ENCODE measurements around the gene DDX56. TPM values are rescaled to one million over a fixed set of nuclear protein-coding genes. Genes with fewer than 3 reads are reported as not detected.

DDX56 gene
- total and polyA plus RNA-seq, 9 of the 15 experiments (the other 6 are each of a cell fraction or from before 2014, with no cell fraction given), result 33.0 to 145 (median 102) TPM

GRCh38 chr7:44520574-44520973 is 53.1 kb downstream of the DDX56 start:
- CTCF ChIA-PET (ENCODE audit: low intra/inter-chr PET ratio), result no interaction called here
- Histone ChIP-seq H3K79me2 (ENCODE audit: control insufficient read depth, insufficient read depth, low read length) (no peaks in the 10 kb centered on the region), H3K4me3 (no peak overlapping the region), H2AFZ (ENCODE audit: low read depth, low read length) (no peak overlapping the region), H3K4me1 (replicated peaks in 1 of 2; ENCODE audit: control insufficient read depth in 2 of 2, insufficient read depth in 2 of 2, low read length in 2 of 2) (peaks cover 0 to 9% of the 10 kb centered on the region in 2 experiments; a peak in 2 of 5 replicates), H3K36me3 (ENCODE audit: control insufficient read depth, insufficient read depth, low read length) (no peaks in the 10 kb centered on the region), H3K9me3 (replicated peaks; ENCODE audit: control insufficient read depth, insufficient read depth, low read depth, low read length) (peaks cover 5% of the 10 kb centered on the region; the same call in 1 of the 2 replicates), H3K9me1 (ENCODE audit: control insufficient read depth, insufficient read depth, low read length) (no peaks in the 10 kb centered on the region), H3K27me3 (ENCODE audit: control insufficient read depth in 2 of 2, insufficient read depth in 2 of 2, low read length in 2 of 2) (peaks cover 6 to 38% of the 10 kb centered on the region in 2 experiments; a peak in 4 of 5 replicates), H3K4me2 (ENCODE audit: insufficient read depth, low read length) (no peak overlapping the region), H3K9ac (ENCODE audit: insufficient read depth in 1 of 2, low read depth in 2 of 2, low read length in 2 of 2) (no peak overlapping the region), H3K27ac (ENCODE audit: extremely low read depth, low read depth, low read length) (no peak overlapping the region), H4K20me1 (replicated peaks; ENCODE audit: control insufficient read depth, insufficient read depth, low read length) (no peaks in the 10 kb centered on the region)
- WGBS (ENCODE audit: insufficient coverage, low coverage, missing lambda C conversion rate), result 19% methylated on average over 5 of the region's 5 CpGs
- BruUV-seq (replicated peaks), result no TSS peak
- POLR2A ChIA-PET, result interaction anchor here (0.8 to 1.7 kb wide), 2 partner anchors 9 to 13 kb away, joined by 3 to 6 read pairs; no protein-coding TSS in a partner anchor
- no peak; the same call in 1 of the 3 replicates for ATAC-seq
- no peak for FAIRE-seq
- no peak for DNase-seq (ENCODE audit: extremely low read depth in 1 of 4, low spot score in 3 of 4)
- in situ Hi-C loops (cut with MboI) (no loop called here), intact Hi-C loops (cut with micrococcal nuclease) (no loop called here)
- TF ChIP-seq ZBTB49 (CRISPR knock-in tag; IDR thresholded peaks at IDR 0.05; ENCODE audit: borderline replicate concordance) (no peak), MAFK (IDR thresholded peaks at IDR 0.05; ENCODE audit: low read length) (no peak), ELK3 (CRISPR knock-in tag; IDR thresholded peaks at IDR 0.05) (no peak), NFYB (IDR thresholded peaks at IDR 0.05; ENCODE audit: extremely low read depth, insufficient read length) (no peak), ZNF408 (CRISPR knock-in tag; IDR thresholded peaks at IDR 0.05; ENCODE audit: low read depth) (no peak), ZNF23 (CRISPR knock-in tag; IDR thresholded peaks at IDR 0.05) (no peak), CREM (IDR thresholded peaks at IDR 0.05; ENCODE audit: low read depth) (no peak), ZNF583 (CRISPR knock-in tag; IDR thresholded peaks at IDR 0.05) (no peak), CREB3 (tag; conservative IDR thresholded peaks at IDR 0.05; ENCODE audit: low read depth) (no peak), JUNB (CRISPR knock-in tag; conservative IDR thresholded peaks at IDR 0.05) (no peak), STAT5A (IDR thresholded peaks at IDR 0.05; ENCODE audit: borderline replicate concordance, low read length) (no peak)
